K562 (cell line): ENCODE measurements around the gene BTLA. TPM values are rescaled to one million over a fixed set of nuclear protein-coding genes. Genes with fewer than 3 reads are reported as not detected.
"Not testable (repeated sequence)": the region's sequence is repeated elsewhere in the genome, so short reads cannot be mapped to it uniquely, and the experiment has no call there.

Experiments
- ATAC-seq: fragments of 200-7000 bp; cut with Tn5 transposase; 3 replicates; pipeline ENCODE4 v1.9.1; 2020; ENCODE audit warnings: moderate library complexity
- BruUV-seq: library from RNA; stranded (reverse); fragments of 400-500 nt; replicated peaks from 2 replicates; lab custom pipeline; 2021; lab: Mats Ljungman, UMichigan
- CTCF ChIA-PET: fragments of 300-600 bp; formaldehyde crosslinking; extraction: SDS; loops from one replicate; lab custom pipeline; 2021; ENCODE audit warnings: low intra/inter-chr PET ratio; lab: Yijun Ruan, JAX
- POLR2A ChIA-PET: fragments of 300-600, 350-650 bp; sonication (Branson Sonifier 250); formaldehyde crosslinking; extraction: SDS; loops from one replicate; lab custom pipeline; 2021; ENCODE audit warnings: antibody characterized with exemption, inconsistent platforms; lab: Yijun Ruan, JAX
- DNase-seq, 4 experiments: peaks; one replicate each; pipeline versions ENCODE4 v3.0.0 to v3.0.0-alpha.2; 2011 to 2018; ENCODE audit warnings: low spot score in 3 of 4, mixed read lengths in 3 of 4; ENCODE audit errors: extremely low read depth in 1 of 4
- FAIRE-seq: peaks from 2 replicates; lab custom pipeline; 2011; peaks lifted over from hg19 to GRCh38; lab: Jason Lieb, UNC
- H2AFZ ChIP-seq: 2 replicates; pipeline ENCODE4 v1.6.0; 2011; ENCODE audit warnings: low read depth, low read length, control low read depth, inconsistent platforms
- H3K27ac ChIP-seq: fragments of 200-600 bp; 3 replicates; pipeline ENCODE4 v1.8.0; 2011; ENCODE audit warnings: low read depth, mild to moderate bottlenecking, control low read depth, inconsistent platforms, low read length, moderate library complexity, mixed read lengths; ENCODE audit errors: extremely low read depth
- H3K27me3 ChIP-seq, 2 experiments: fragments of 300-600 bp in 1 of 2; 2 replicates in 1 of 2; 3 replicates in 1 of 2; pipeline versions ENCODE4 v1.6.0 to v1.8.0; 2011; ENCODE audit warnings: inconsistent platforms in 2 of 2, low read length in 2 of 2, mild to moderate bottlenecking in 1 of 2, mixed read lengths in 1 of 2, moderate library complexity in 1 of 2; ENCODE audit not compliant: control insufficient read depth in 2 of 2, insufficient read depth in 2 of 2
- H3K36me3 ChIP-seq: fragments of 300-600 bp; 3 replicates; pipeline ENCODE4 v1.8.0; 2011; ENCODE audit warnings: mild to moderate bottlenecking, low read length, inconsistent platforms; ENCODE audit not compliant: control insufficient read depth, insufficient read depth
- H3K4me1 ChIP-seq, 2 experiments: fragments of 200-600 bp in 1 of 2; replicated peaks in 1 of 2; 2 replicates in 1 of 2; 3 replicates in 1 of 2; pipeline versions ENCODE4 v1.5.1 to v1.8.0; 2011; ENCODE audit warnings: inconsistent platforms in 2 of 2, low read length in 2 of 2, mild to moderate bottlenecking in 1 of 2, mixed read lengths in 1 of 2, moderate library complexity in 1 of 2; ENCODE audit not compliant: control insufficient read depth in 2 of 2, insufficient read depth in 2 of 2
- H3K4me2 ChIP-seq: 2 replicates; pipeline ENCODE4 v1.6.1; 2011; ENCODE audit warnings: low read length, control low read depth, inconsistent platforms, mixed read lengths; ENCODE audit not compliant: insufficient read depth
- H3K4me3 ChIP-seq: fragments of 200-600 bp; sonication (generic), shearing (Covaris generic); 2 replicates; pipeline ENCODE4 v1.5.1; 2016; ENCODE audit warnings: control low read depth, inconsistent platforms
- H3K79me2 ChIP-seq: fragments of 200-600 bp; 3 replicates; pipeline ENCODE4 v1.8.0; 2011; ENCODE audit warnings: low read length, inconsistent platforms; ENCODE audit not compliant: control insufficient read depth, insufficient read depth
- H3K9ac ChIP-seq, 2 experiments: 2 replicates each; pipeline versions ENCODE4 v1.6.0 to v1.6.1; 2011; ENCODE audit warnings: low read depth in 2 of 2, low read length in 2 of 2, control low read depth in 1 of 2, inconsistent platforms in 1 of 2, mild to moderate bottlenecking in 1 of 2, mixed read lengths in 1 of 2; ENCODE audit not compliant: insufficient read depth in 1 of 2
- H3K9me1 ChIP-seq: one replicate; pipeline ENCODE4 v1.6.0; 2011; ENCODE audit warnings: inconsistent platforms, mild to moderate bottlenecking, low read length, moderate library complexity; ENCODE audit not compliant: control insufficient read depth, insufficient read depth
- H3K9me3 ChIP-seq: replicated peaks from 2 replicates; pipeline ENCODE4 v1.5.1; 2011; ENCODE audit warnings: low read depth, low read length, inconsistent platforms; ENCODE audit not compliant: control insufficient read depth, insufficient read depth
- H4K20me1 ChIP-seq: replicated peaks from 2 replicates; pipeline ENCODE4 v1.6.1; 2011; ENCODE audit warnings: low read length, inconsistent platforms, mixed read lengths; ENCODE audit not compliant: control insufficient read depth, insufficient read depth
- ARID3A ChIP-seq: IDR thresholded peaks from 2 replicates; pipeline ENCODE4 v1.6.1; 2012; ENCODE audit warnings: low read depth, low read length, improper control_type of control experiment, borderline replicate concordance
- ELF2 ChIP-seq: fragments of 250-450 bp; sonication (Bioruptor Pico); IDR thresholded peaks from 2 replicates; pipeline ENCODE4 v1.5.0; 2021; ENCODE audit warnings: mild to moderate bottlenecking
- LCOR ChIP-seq: sonication (generic); formaldehyde crosslinking; IDR thresholded peaks from 2 replicates; pipeline ENCODE4 v1.8.0; 2022; ENCODE audit warnings: mild to moderate bottlenecking, missing genetic modification reagents
- MITF ChIP-seq: IDR thresholded peaks from 2 replicates; pipeline ENCODE4 v1.6.1; 2014; ENCODE audit warnings: antibody characterized with exemption
- RBM17 ChIP-seq: fragments of 200-400 bp; formaldehyde crosslinking; IDR thresholded peaks from 2 replicates; pipeline ENCODE4 v1.6.1; 2017; ENCODE audit warnings: low read depth, mild to moderate bottlenecking, low read length, borderline replicate concordance
- THRAP3 ChIP-seq: fragments of 450-650 bp; IDR thresholded peaks from 2 replicates; pipeline ENCODE4 v1.6.1; 2016; ENCODE audit warnings: mild to moderate bottlenecking, inconsistent platforms, borderline replicate concordance
- ZNF778 ChIP-seq: fragments of 450-650 bp; formaldehyde crosslinking; IDR thresholded peaks from 2 replicates; pipeline ENCODE4 v1.4.0; 2020; ENCODE audit warnings: mild to moderate bottlenecking, moderate library complexity
- WGBS: fragments of 100-300 bp; shearing (Covaris generic); methylation state at CpG from one replicate; pipeline ENCODE4 v1.1.6; 2016; ENCODE audit warnings: low coverage, mixed read lengths; ENCODE audit not compliant: insufficient coverage; ENCODE audit errors: missing lambda C conversion rate; 5-methylcytosine and 5-hydroxymethylcytosine counted together
- in situ Hi-C: fragments of 300-500 bp; cut with MboI; formaldehyde crosslinking; loops from 4 replicates; pipeline ENCODE4 v1.15.0; 2018; ENCODE audit warnings: inconsistent platforms, mixed read lengths
- intact Hi-C: fragments of 100-400 bp; cut with micrococcal nuclease; formaldehyde crosslinking; loops from 2 replicates; pipeline ENCODE4 v1.14.2; 2022
- polyA plus RNA-seq, 8 experiments: library from polyadenylated mRNA; depleted of rRNA in 4 of 8; stranded (reverse) in 5 of 8; unstranded in 3 of 8; fragments of >200 nt; fragmentation: Nextera tagmentation in 2 of 8; fragmentation: Illumina TruSeq in 1 of 8; extraction: Ambion mirVana in 2 of 8; extraction: Trizol in 1 of 8; gene quantifications; 2 replicates each; pipeline versions ENCODE4 v1.2.1 to v1.2.3, GENCODE V29; 2011 to 2014; ENCODE audit warnings: inconsistent platforms in 1 of 8, missing spikeins in 1 of 8
- total RNA-seq, 7 experiments: library from RNA; depleted of rRNA in 6 of 7; stranded (reverse); fragments of >200 nt in 6 of 7; fragmentation: Illumina TruSeq in 2 of 7; extraction: Trizol in 2 of 7; gene quantifications; 2 replicates each; pipeline versions ENCODE4 v1.2.1 to v1.2.3, GENCODE V29; 2011 to 2021; ENCODE audit warnings: low replicate concordance in 1 of 7

The BTLA gene
- total and polyA plus RNA-seq, 9 of the 15 experiments (the other 6 are each of a cell fraction or from before 2014, with no cell fraction given) = 0.22 TPM; not detected in 8

DNA sequence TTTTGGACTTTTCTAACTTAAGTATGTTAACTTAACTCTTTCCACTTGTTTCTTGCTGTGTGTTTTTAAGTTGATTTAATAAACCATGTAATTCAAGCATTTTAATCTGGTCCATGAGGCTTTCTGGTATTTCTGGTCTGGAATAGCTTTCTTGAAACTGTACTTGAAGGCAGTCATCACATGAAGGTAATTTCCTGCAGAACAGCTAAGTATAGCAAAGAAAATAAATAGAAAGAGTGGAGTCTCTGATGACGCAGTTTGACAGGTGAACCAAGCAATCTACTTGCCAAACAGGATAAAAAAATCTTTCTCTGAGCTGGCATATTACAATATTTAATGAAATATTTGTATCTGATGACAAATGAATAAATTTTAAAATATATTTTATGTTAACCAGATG is 74.9 kb downstream of the BTLA start:
- no peaks in the 10 kb centered on the region for H3K9me1 ChIP-seq
- no peak for ATAC-seq
- FAIRE-seq = no peak
- no peak for TF ChIP-seq THRAP3
- TF ChIP-seq LCOR (CRISPR knock-in tag) = no peak
- TF ChIP-seq RBM17 = no peak
- no peak for TF ChIP-seq ELF2 (CRISPR knock-in tag)
- TF ChIP-seq ARID3A = no peak
- no peak for TF ChIP-seq MITF
- TF ChIP-seq ZNF778 (CRISPR knock-in tag) = no peak
- no peak overlapping the region for H2AFZ ChIP-seq
- WGBS = 0% methylated on average over 1 of the region's 1 CpG
- no peak overlapping the region for H3K4me3 ChIP-seq
- no peaks in the 10 kb centered on the region for H3K27me3 ChIP-seq
- intact Hi-C loops (no loop called here), in situ Hi-C loops (no loop called here)
- H3K79me2 ChIP-seq = no peaks in the 10 kb centered on the region
- no peaks in the 10 kb centered on the region for H3K4me1 ChIP-seq
- H3K36me3 ChIP-seq = no peaks in the 10 kb centered on the region
- H3K27ac ChIP-seq = no peak overlapping the region
- BruUV-seq = no TSS peak
- ChIA-PET CTCF (no interaction called here), POLR2A (interaction anchor here (1.2 kb wide), 1 partner anchor 13 kb away, joined by 5 read pairs; no protein-coding TSS in a partner anchor)
- DNase-seq = no peak
- H4K20me1 ChIP-seq = no peaks in the 10 kb centered on the region
- no peak overlapping the region for H3K9ac ChIP-seq
- H3K4me2 ChIP-seq = no peak overlapping the region
- no peaks in the 10 kb centered on the region for H3K9me3 ChIP-seq

DNA sequence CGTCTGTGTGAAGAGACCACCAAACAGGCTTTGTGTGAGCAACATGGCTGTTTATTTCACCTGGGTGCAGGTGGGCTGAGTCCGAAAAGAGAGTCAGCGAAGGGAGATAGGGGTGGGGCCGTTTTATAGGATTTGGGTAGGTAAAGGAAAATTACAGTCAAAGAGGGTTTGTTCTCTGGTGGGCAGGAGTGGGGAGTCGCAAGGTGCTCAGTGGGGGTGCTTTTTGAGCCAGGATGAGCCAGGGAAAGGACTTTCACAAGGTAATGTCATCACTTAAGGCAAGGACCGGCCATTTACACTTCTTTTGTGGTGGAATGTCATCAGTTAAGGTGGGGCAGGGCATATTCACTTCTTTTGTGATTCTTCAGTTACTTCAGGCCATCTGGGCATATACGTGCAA is 76.4 kb downstream of the BTLA start:
- H3K36me3 ChIP-seq, in situ Hi-C loops, BruUV-seq, POLR2A ChIA-PET, H3K27me3 ChIP-seq, H3K27ac ChIP-seq, H3K79me2 ChIP-seq, H3K9me1 ChIP-seq, DNase-seq, FAIRE-seq, ATAC-seq, H3K4me3 ChIP-seq, H2AFZ ChIP-seq, H4K20me1 ChIP-seq, H3K9me3 ChIP-seq, H3K4me2 ChIP-seq, H3K4me1 ChIP-seq, CTCF ChIA-PET, intact Hi-C loops, H3K9ac ChIP-seq: not testable (repeated sequence)
- 0% methylated on average over 1 of the region's 7 CpGs for WGBS

- FAIRE-seq, H4K20me1 ChIP-seq, H2AFZ ChIP-seq, DNase-seq, H3K4me1 ChIP-seq, H3K9me3 ChIP-seq, H3K36me3 ChIP-seq, H3K27me3 ChIP-seq, in situ Hi-C loops, H3K27ac ChIP-seq, intact Hi-C loops, POLR2A ChIA-PET, ATAC-seq, BruUV-seq, H3K4me2 ChIP-seq, H3K4me3 ChIP-seq, H3K9me1 ChIP-seq, H3K9ac ChIP-seq, H3K79me2 ChIP-seq, CTCF ChIA-PET: not testable (repeated sequence)
- 25% methylated on average over 2 of the region's 5 CpGs for WGBS
Measured at GRCh38 chr3:112418526-112418925, 80.7 kb downstream of the BTLA start.
